ENCODE data around the gene KCNQ1.

The KCNQ1 gene

GRCh38 chr11:2672553-2673249, 227.9 kb downstream of the KCNQ1 start:
- Histone ChIP-seq H3K36me3 (ENCODE audit: control insufficient read depth, insufficient read depth, low read length) (no peaks in the 10 kb centered on the region), H3K27me3 (replicated peaks; ENCODE audit: control insufficient read depth, insufficient read depth, low read length, poor library complexity, severe bottlenecking) (no peaks in the 10 kb centered on the region), H3K4me1 (ENCODE audit: control insufficient read depth, insufficient read depth, low read length, poor library complexity, severe bottlenecking) (no peaks in the 10 kb centered on the region), H3K9me3 (ENCODE audit: control insufficient read depth, low read length) (no peaks in the 10 kb centered on the region), H3K27ac (ENCODE audit: insufficient read depth, low read length, poor library complexity, severe bottlenecking) (no peak overlapping the region), H3K4me3 (ENCODE audit: insufficient read depth, low read depth, low read length, poor library complexity, severe bottlenecking) (no peak overlapping the region)
- no peak for DNase-seq

DNA sequence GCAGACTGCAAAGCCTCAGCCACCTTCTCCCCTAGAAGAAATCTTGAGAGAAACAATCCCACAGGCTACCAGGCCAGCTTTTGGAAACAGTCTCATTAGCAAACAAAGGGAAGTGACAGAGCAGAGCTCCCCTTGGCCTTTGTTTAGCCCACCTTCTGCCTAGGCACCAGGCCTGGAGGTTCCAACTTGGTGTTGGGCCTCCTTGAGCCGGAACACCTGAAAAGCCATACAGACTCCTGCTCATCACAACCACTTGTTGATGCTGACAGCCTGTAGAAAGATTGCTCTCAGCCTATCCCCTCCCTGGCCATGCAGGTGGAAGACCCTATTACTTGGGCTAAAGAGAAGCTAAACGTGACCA, 228.4 kb downstream of the KCNQ1 start:
- H3K4me3 ChIP-seq (ENCODE audit: insufficient read depth, low read depth, low read length, poor library complexity, severe bottlenecking) = no peak overlapping the region

GRCh38 chr11:2673871-2674471, 229.2 kb downstream of the KCNQ1 start:
- Histone ChIP-seq H3K27me3 (replicated peaks; ENCODE audit: control insufficient read depth, insufficient read depth, low read length, poor library complexity, severe bottlenecking) (no peaks in the 10 kb centered on the region), H3K9me3 (ENCODE audit: control insufficient read depth, low read length) (no peaks in the 10 kb centered on the region), H3K4me1 (ENCODE audit: control insufficient read depth, insufficient read depth, low read length, poor library complexity, severe bottlenecking) (no peaks in the 10 kb centered on the region), H3K36me3 (ENCODE audit: control insufficient read depth, insufficient read depth, low read length) (no peaks in the 10 kb centered on the region), H3K4me3 (ENCODE audit: insufficient read depth, low read depth, low read length, poor library complexity, severe bottlenecking) (no peak overlapping the region), H3K27ac (ENCODE audit: insufficient read depth, low read length, poor library complexity, severe bottlenecking) (no peak overlapping the region)
- no peak for DNase-seq

More for the DNA sequence above, 228.4 kb downstream of the KCNQ1 start:
- Histone ChIP-seq H3K27me3 (replicated peaks; ENCODE audit: control insufficient read depth, insufficient read depth, low read length, poor library complexity, severe bottlenecking) (no peaks in the 10 kb centered on the region), H3K9me3 (ENCODE audit: control insufficient read depth, low read length) (no peaks in the 10 kb centered on the region), H3K4me1 (ENCODE audit: control insufficient read depth, insufficient read depth, low read length, poor library complexity, severe bottlenecking) (no peaks in the 10 kb centered on the region), H3K36me3 (ENCODE audit: control insufficient read depth, insufficient read depth, low read length) (no peaks in the 10 kb centered on the region), H3K27ac (ENCODE audit: insufficient read depth, low read length, poor library complexity, severe bottlenecking) (no peak overlapping the region)
- no peak for DNase-seq

DNA sequence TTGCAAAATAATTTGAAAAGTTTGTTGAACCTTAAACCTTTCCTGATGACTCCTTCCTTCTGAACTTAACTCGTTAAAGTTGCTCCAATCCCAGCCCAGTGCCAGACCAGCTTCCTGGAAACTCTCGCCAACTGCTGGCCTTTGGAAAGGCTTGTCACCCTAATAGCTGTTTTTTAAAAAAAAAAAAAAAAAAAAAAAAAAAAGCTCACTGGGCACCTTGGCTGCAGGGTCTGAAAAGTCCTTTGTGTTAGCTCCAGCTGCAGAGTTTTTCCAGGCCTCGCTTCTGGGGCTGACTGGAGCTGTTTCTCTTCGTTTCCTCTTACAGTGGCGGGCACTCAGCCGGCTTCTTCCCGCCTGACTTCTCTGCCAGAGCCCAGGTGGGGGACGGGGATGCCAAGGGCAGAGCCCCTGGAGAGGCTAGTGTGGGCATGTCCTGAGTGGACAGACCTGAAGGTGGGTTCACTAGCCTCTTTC, 229.9 kb downstream of the KCNQ1 start:
- H3K36me3 ChIP-seq (ENCODE audit: control insufficient read depth, insufficient read depth, low read length) = no peaks in the 10 kb centered on the region
- H3K9me3 ChIP-seq (ENCODE audit: control insufficient read depth, low read length) = no peaks in the 10 kb centered on the region
- no peaks in the 10 kb centered on the region for H3K27me3 ChIP-seq (replicated peaks; ENCODE audit: control insufficient read depth, insufficient read depth, low read length, poor library complexity, severe bottlenecking)
- no peak overlapping the region for H3K4me3 ChIP-seq (ENCODE audit: insufficient read depth, low read depth, low read length, poor library complexity, severe bottlenecking)
- no peak overlapping the region for H3K27ac ChIP-seq (ENCODE audit: insufficient read depth, low read length, poor library complexity, severe bottlenecking)
- no peak for DNase-seq
- H3K4me1 ChIP-seq (ENCODE audit: control insufficient read depth, insufficient read depth, low read length, poor library complexity, severe bottlenecking) = no peaks in the 10 kb centered on the region

DNA sequence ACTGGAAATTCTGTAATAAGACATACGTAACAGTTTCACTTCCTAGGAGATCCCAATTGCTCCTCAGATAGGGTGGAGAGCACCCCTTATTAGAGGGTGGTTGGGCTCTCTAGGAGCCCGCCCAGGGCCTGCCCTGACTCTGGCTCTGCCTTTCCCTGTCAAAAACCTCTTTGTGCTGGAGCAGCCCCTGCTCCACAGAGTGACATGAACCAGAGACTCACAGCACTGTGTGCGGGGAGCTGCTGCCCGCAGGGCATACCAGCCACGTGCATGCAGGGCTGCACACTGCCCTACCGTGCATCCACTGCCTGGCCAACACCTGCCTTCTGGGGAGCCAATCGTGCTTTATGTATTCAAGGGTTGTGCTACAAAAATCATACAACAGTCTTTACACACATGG, 230.7 kb downstream of the KCNQ1 start:
- Histone ChIP-seq H3K27ac (ENCODE audit: insufficient read depth, low read length, poor library complexity, severe bottlenecking) (no peak overlapping the region), H3K27me3 (replicated peaks; ENCODE audit: control insufficient read depth, insufficient read depth, low read length, poor library complexity, severe bottlenecking) (no peaks in the 10 kb centered on the region), H3K4me3 (ENCODE audit: insufficient read depth, low read depth, low read length, poor library complexity, severe bottlenecking) (no peak overlapping the region), H3K9me3 (ENCODE audit: control insufficient read depth, low read length) (no peaks in the 10 kb centered on the region), H3K36me3 (ENCODE audit: control insufficient read depth, insufficient read depth, low read length) (no peaks in the 10 kb centered on the region), H3K4me1 (ENCODE audit: control insufficient read depth, insufficient read depth, low read length, poor library complexity, severe bottlenecking) (no peaks in the 10 kb centered on the region)
- no peak for DNase-seq

GRCh38 chr11:2677127-2677526, 232.3 kb downstream of the KCNQ1 start:
- H3K27ac ChIP-seq (ENCODE audit: insufficient read depth, low read length, poor library complexity, severe bottlenecking) = no peak overlapping the region
- H3K9me3 ChIP-seq (ENCODE audit: control insufficient read depth, low read length) = no peaks in the 10 kb centered on the region
- H3K4me3 ChIP-seq (ENCODE audit: insufficient read depth, low read depth, low read length, poor library complexity, severe bottlenecking) = no peak overlapping the region
- no peak for DNase-seq
- H3K36me3 ChIP-seq (ENCODE audit: control insufficient read depth, insufficient read depth, low read length) = no peaks in the 10 kb centered on the region
- H3K4me1 ChIP-seq (ENCODE audit: control insufficient read depth, insufficient read depth, low read length, poor library complexity, severe bottlenecking) = no peaks in the 10 kb centered on the region
- H3K27me3 ChIP-seq (replicated peaks; ENCODE audit: control insufficient read depth, insufficient read depth, low read length, poor library complexity, severe bottlenecking) = no peaks in the 10 kb centered on the region

GRCh38 chr11:2678396-2678795, 233.6 kb downstream of the KCNQ1 start:
- H3K27ac ChIP-seq (ENCODE audit: insufficient read depth, low read length, poor library complexity, severe bottlenecking) = no peak overlapping the region
- no peaks in the 10 kb centered on the region for H3K4me1 ChIP-seq (ENCODE audit: control insufficient read depth, insufficient read depth, low read length, poor library complexity, severe bottlenecking)
- no peak for DNase-seq
- H3K9me3 ChIP-seq (ENCODE audit: control insufficient read depth, low read length) = no peaks in the 10 kb centered on the region
- H3K36me3 ChIP-seq (ENCODE audit: control insufficient read depth, insufficient read depth, low read length) = no peaks in the 10 kb centered on the region
- no peak overlapping the region for H3K4me3 ChIP-seq (ENCODE audit: insufficient read depth, low read depth, low read length, poor library complexity, severe bottlenecking)
- no peaks in the 10 kb centered on the region for H3K27me3 ChIP-seq (replicated peaks; ENCODE audit: control insufficient read depth, insufficient read depth, low read length, poor library complexity, severe bottlenecking)

DNA sequence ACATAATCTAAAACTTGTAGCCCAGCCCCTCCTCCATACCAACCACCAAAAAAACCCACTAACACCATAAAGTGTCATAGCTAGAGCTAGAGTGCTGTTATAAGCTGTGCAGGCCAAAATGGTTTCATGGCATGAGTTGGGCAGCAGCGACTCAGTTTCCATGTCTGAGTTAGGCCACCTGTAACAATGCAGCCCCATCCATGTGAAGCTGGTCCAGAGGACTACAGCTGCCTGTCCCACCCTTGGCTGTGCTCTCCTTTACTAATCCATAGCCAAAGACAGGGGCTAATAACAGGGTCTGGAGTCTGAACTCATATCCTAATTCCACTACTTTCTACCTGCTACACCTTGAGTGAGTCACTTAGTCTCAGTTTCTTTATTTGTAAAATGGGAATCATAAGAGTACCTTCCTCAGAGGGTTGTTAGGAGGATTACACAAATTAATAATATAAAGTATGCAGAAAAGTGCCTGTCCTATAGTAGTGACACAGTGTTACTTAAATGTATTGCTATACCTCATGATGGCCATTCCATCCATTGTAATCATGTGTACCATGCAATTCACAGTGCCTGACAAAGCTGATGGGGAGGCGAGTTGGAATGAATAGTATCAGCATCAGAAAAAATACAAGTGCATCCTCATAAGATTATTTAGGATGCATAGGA, 234.3 kb downstream of the KCNQ1 start:
- no peak for DNase-seq

DNA sequence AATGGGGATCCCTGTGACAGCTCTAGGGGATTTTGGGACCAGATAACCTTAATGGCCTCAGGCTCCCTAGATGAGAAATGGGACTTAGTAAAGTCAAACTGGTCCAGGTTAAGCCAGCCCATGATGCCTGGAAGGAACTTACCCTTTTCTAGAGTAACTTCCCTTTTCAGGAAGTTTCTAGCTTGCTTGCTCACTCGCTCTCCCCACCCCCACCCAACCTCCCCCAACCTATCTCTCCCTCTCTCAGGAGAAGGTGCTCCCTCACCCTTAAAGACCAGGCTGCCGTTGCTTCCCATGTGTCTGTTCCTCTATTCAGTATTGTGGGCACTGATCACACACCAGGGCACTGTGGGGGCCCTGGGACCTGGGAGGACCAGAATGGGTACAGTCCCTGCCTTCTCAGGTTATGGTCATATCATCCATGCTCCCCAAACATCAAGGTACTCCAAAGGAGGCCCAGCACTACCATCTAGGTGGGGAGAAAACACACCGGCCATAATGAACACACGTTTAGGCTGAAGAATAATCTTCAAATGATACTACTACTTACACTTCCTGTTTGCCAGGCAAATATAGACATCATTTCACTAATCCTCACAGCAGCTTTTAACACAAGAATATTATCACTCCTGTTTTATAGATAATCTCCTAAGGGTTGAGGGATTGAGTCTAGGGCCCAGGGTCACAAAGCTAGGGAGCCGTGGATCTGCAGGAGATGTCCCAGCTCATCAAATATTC, 236.8 kb downstream of the KCNQ1 start:
- H3K36me3 ChIP-seq (ENCODE audit: control insufficient read depth, insufficient read depth, low read length) = no peaks in the 10 kb centered on the region
- no peaks in the 10 kb centered on the region for H3K27me3 ChIP-seq (replicated peaks; ENCODE audit: control insufficient read depth, insufficient read depth, low read length, poor library complexity, severe bottlenecking)
- H3K27ac ChIP-seq (ENCODE audit: insufficient read depth, low read length, poor library complexity, severe bottlenecking) = no peak overlapping the region
- no peak for DNase-seq
- no peaks in the 10 kb centered on the region for H3K4me1 ChIP-seq (ENCODE audit: control insufficient read depth, insufficient read depth, low read length, poor library complexity, severe bottlenecking)
- H3K9me3 ChIP-seq (ENCODE audit: control insufficient read depth, low read length) = no peaks in the 10 kb centered on the region
- H3K4me3 ChIP-seq (ENCODE audit: insufficient read depth, low read depth, low read length, poor library complexity, severe bottlenecking) = no peak overlapping the region

More for the DNA sequence above, 234.3 kb downstream of the KCNQ1 start:
- Histone ChIP-seq H3K9me3 (ENCODE audit: control insufficient read depth, low read length) (no peaks in the 10 kb centered on the region), H3K27me3 (replicated peaks; ENCODE audit: control insufficient read depth, insufficient read depth, low read length, poor library complexity, severe bottlenecking) (no peaks in the 10 kb centered on the region), H3K36me3 (ENCODE audit: control insufficient read depth, insufficient read depth, low read length) (no peaks in the 10 kb centered on the region), H3K4me3 (ENCODE audit: insufficient read depth, low read depth, low read length, poor library complexity, severe bottlenecking) (no peak overlapping the region), H3K27ac (ENCODE audit: insufficient read depth, low read length, poor library complexity, severe bottlenecking) (no peak overlapping the region), H3K4me1 (ENCODE audit: control insufficient read depth, insufficient read depth, low read length, poor library complexity, severe bottlenecking) (no peaks in the 10 kb centered on the region)

DNA sequence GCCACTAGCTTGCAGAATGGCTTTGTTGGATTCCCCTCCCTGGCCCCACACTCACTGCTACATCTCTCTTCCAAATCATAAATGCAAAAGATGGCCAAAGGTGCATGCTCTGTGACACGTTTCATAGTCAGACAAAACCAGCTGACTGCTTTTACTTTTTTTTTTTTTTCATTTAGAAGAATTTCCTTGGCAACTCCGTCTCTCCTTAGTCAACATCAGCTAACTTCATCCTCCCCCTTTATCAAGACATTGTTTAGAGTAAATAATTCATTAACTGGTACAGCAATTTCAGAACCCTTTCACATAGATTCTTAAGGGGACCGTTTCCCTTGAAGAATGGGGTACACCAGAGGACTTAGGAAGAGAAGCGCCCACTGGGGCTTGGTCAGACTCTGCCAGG, 239.0 kb downstream of the KCNQ1 start:
- no peak overlapping the region for H3K4me3 ChIP-seq (ENCODE audit: insufficient read depth, low read depth, low read length, poor library complexity, severe bottlenecking)
- no peaks in the 10 kb centered on the region for H3K4me1 ChIP-seq (ENCODE audit: control insufficient read depth, insufficient read depth, low read length, poor library complexity, severe bottlenecking)
- DNase-seq = no peak
- H3K27ac ChIP-seq (ENCODE audit: insufficient read depth, low read length, poor library complexity, severe bottlenecking) = no peak overlapping the region
- H3K36me3 ChIP-seq (ENCODE audit: control insufficient read depth, insufficient read depth, low read length) = no peaks in the 10 kb centered on the region
- H3K9me3 ChIP-seq (ENCODE audit: control insufficient read depth, low read length) = no peaks in the 10 kb centered on the region
- H3K27me3 ChIP-seq (replicated peaks; ENCODE audit: control insufficient read depth, insufficient read depth, low read length, poor library complexity, severe bottlenecking) = no peaks in the 10 kb centered on the region
